SK-N-SH (cell line): Measurements from ENCODE around the gene MEX3D.

Experiments used
- EP300 ChIP-seq, 2 experiments: IDR thresholded peaks; 2 replicates each; pipeline versions ENCODE4 v1.4.0 to v1.6.1; 2012; ENCODE audit warnings: borderline replicate concordance in 1 of 2, low read depth in 1 of 2, low read length in 1 of 2
- FOXJ3 ChIP-seq: sonication (generic); formaldehyde crosslinking; IDR thresholded peaks from 2 replicates; pipeline ENCODE4 v1.5.1; 2020; ENCODE audit warnings: mild to moderate bottlenecking, missing genetic modification reagents
- IRF3 ChIP-seq: fragments of 150-350 bp; IDR thresholded peaks from 2 replicates; pipeline ENCODE4 v1.6.1; 2016; ENCODE audit warnings: mild to moderate bottlenecking, low read depth, low read length
- POLR2AphosphoS5 ChIP-seq: IDR thresholded peaks from 2 replicates; pipeline ENCODE4 v1.6.1; 2012; ENCODE audit warnings: low read depth, low read length
- TEAD4 ChIP-seq: IDR thresholded peaks from 2 replicates; pipeline ENCODE4 v1.4.0; 2012; ENCODE audit warnings: mild to moderate bottlenecking, borderline replicate concordance; ENCODE audit not compliant: insufficient read depth
- TF ChIP-seq, protein P1 (sequence below): IDR thresholded peaks from 2 replicates; pipeline ENCODE4 v1.6.1; 2012; ENCODE audit warnings: mild to moderate bottlenecking, low read depth, low read length, moderate library complexity
- TF ChIP-seq, protein P2 (sequence below): fragments of 200-600 bp; sonication (generic); IDR thresholded peaks from 2 replicates; pipeline ENCODE4 v1.6.1; 2017; ENCODE audit warnings: antibody characterized with exemption, mild to moderate bottlenecking, moderate library complexity

DNA sequence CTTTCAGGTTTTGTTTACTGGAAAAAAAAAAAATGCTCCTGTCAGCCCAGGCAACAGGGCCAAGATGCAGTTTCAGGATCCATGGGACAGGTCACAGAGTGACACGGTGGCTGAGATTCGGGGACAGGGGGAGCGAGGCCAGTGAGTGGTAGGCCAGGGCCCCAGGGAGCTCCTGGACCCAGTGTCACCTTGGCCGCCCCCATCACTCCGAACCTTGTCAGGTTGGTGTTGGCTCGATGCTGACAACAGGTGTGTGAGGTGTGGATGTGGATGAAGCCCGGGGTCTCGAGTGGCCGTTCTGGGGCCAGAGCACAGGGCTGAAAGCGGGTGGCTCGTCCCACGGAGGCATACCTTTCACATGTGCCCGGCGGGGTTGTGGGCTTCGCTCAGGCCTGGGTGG, 43.2 kb upstream of the MEX3D start:
- TF ChIP-seq POLR2AphosphoS5: no peak
- TF ChIP-seq, protein P1, sequence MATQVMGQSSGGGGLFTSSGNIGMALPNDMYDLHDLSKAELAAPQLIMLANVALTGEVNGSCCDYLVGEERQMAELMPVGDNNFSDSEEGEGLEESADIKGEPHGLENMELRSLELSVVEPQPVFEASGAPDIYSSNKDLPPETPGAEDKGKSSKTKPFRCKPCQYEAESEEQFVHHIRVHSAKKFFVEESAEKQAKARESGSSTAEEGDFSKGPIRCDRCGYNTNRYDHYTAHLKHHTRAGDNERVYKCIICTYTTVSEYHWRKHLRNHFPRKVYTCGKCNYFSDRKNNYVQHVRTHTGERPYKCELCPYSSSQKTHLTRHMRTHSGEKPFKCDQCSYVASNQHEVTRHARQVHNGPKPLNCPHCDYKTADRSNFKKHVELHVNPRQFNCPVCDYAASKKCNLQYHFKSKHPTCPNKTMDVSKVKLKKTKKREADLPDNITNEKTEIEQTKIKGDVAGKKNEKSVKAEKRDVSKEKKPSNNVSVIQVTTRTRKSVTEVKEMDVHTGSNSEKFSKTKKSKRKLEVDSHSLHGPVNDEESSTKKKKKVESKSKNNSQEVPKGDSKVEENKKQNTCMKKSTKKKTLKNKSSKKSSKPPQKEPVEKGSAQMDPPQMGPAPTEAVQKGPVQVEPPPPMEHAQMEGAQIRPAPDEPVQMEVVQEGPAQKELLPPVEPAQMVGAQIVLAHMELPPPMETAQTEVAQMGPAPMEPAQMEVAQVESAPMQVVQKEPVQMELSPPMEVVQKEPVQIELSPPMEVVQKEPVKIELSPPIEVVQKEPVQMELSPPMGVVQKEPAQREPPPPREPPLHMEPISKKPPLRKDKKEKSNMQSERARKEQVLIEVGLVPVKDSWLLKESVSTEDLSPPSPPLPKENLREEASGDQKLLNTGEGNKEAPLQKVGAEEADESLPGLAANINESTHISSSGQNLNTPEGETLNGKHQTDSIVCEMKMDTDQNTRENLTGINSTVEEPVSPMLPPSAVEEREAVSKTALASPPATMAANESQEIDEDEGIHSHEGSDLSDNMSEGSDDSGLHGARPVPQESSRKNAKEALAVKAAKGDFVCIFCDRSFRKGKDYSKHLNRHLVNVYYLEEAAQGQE: no peak
- TF ChIP-seq IRF3: no peak
- TF ChIP-seq EP300 (IDR thresholded peaks at IDR 0.05; ENCODE audit: borderline replicate concordance in 1 of 2, low read depth in 1 of 2, low read length in 1 of 2): no peak
- TF ChIP-seq, protein P2, sequence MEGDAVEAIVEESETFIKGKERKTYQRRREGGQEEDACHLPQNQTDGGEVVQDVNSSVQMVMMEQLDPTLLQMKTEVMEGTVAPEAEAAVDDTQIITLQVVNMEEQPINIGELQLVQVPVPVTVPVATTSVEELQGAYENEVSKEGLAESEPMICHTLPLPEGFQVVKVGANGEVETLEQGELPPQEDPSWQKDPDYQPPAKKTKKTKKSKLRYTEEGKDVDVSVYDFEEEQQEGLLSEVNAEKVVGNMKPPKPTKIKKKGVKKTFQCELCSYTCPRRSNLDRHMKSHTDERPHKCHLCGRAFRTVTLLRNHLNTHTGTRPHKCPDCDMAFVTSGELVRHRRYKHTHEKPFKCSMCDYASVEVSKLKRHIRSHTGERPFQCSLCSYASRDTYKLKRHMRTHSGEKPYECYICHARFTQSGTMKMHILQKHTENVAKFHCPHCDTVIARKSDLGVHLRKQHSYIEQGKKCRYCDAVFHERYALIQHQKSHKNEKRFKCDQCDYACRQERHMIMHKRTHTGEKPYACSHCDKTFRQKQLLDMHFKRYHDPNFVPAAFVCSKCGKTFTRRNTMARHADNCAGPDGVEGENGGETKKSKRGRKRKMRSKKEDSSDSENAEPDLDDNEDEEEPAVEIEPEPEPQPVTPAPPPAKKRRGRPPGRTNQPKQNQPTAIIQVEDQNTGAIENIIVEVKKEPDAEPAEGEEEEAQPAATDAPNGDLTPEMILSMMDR: no peak
- TF ChIP-seq TEAD4: no peak
- no peak for TF ChIP-seq FOXJ3 (CRISPR knock-in tag)
